GM12891 (cell line): Measurements from ENCODE around the gene KATNIP.

ENCODE experiments used
- PAX5 ChIP-seq: IDR thresholded peaks from 2 replicates; pipeline ENCODE4 v1.6.1; 2011; ENCODE audit warnings: low read length, moderate library complexity, mild to moderate bottlenecking; ENCODE audit not compliant: insufficient read depth, severe bottlenecking
- POLR2A ChIP-seq: IDR thresholded peaks from 2 replicates; pipeline ENCODE4 v1.6.1; 2011; ENCODE audit warnings: low read depth, low read length, control low read depth
- POLR2AphosphoS5 ChIP-seq: IDR thresholded peaks from 2 replicates; pipeline ENCODE4 v1.6.1; 2011; ENCODE audit warnings: low read depth, low read length, control low read depth
- SPI1 ChIP-seq: IDR thresholded peaks from 2 replicates; pipeline ENCODE4 v1.6.1; 2011; ENCODE audit warnings: low read depth, low read length, control low read depth
- TAF1 ChIP-seq: IDR thresholded peaks from 2 replicates; pipeline ENCODE4 v1.6.1; 2011; ENCODE audit warnings: low read depth, low read length, control low read depth

GRCh38 chr16:27517664-27518063, 32.3 kb upstream of the KATNIP start:
- TF ChIP-seq TAF1 (no peak), POLR2A (no peak), POLR2AphosphoS5 (no peak), SPI1 (no peak), PAX5 (no peak)
